ENCODE data around the gene DNAJB14.

DNAJB14 gene

GRCh38 chr4:99915449-99915848, 31.0 kb downstream of the DNAJB14 start:
- H3K4me3 ChIP-seq (ENCODE audit: low read length), result no peak overlapping the region
- TF ChIP-seq ZNF274 (IDR thresholded peaks at IDR 0.05; ENCODE audit: low read depth, low read length), result no peak

DNA sequence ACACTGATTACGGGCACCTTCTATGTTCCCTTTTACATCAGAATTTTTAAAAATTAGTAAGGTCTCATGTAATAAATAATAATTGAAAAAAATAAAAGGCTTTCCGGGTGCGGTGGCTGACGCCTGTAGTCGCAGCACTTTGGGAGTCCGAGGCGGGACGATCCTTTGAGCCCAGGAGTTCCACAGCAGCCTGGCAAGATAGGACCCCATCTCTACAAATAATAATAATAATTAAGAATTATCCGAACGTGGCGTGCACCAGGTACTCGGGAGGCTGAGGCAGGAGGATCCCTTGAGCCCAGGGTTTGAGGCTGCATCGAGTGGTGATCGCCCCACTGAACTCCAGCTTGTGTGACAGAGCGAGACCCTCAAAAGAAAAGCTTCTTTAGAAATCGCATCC, 51.4 kb downstream of the DNAJB14 start:
- peak overlapping the region; percentile 61; the same call in 1 of the 2 replicates for H3K4me3 ChIP-seq (ENCODE audit: low read length)
- no peak for TF ChIP-seq ZNF274 (IDR thresholded peaks at IDR 0.05; ENCODE audit: low read depth, low read length)

DNA sequence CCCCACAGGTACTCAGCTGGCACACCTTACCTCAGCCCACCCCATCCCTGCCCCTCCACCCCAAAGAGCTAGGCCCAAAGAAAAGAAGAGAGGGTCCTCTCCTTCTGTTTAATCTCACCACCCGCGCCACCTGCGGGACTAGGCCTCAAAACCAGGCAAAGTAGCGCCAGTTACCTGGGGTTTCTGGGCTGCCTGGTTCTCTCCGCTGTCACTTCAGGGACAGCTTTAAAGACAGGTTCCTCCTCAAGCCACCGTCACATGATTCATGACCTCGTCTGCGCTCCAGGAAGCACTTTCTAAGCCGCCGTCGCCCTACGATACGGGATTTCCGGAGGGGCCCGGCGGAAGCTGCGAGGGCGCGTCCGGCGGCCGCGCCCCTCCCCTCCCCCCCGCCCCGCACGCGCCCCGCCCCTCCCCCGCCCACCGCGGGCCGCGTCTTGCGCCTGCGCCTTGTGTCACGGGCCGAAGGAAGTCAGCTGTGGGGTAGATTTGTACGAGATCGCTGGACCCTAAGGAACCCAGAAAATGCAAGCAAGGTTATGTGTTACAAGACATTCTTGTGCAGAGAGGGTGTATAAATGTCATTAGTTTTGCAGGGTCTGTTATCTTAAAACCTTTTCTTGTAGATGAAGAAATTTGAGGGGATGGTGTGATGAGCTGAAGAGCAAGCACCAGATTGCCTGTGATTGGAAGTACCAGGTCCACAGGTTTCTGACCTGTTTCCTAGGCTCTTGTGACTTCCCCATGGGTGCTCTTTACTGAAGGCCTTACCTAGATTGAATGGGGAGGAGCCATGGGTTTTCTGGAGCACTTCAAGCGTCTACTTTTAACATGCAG, 52.0 kb downstream of the DNAJB14 start, which contains the start of gene LAMTOR3:
Gene LAMTOR3, minus strand, starts transcription at position 267 of the 837 bp plus-strand sequence. CDS start 464 bp downstream, outside the sequence.
- no peak for TF ChIP-seq ZNF274 (IDR thresholded peaks at IDR 0.05; ENCODE audit: low read depth, low read length)
- peak within 1 kb of the TSS; percentile 88 for H3K4me3 ChIP-seq (ENCODE audit: low read length)

- H3K4me3 ChIP-seq (ENCODE audit: low read length), result peak overlapping the region; percentile 88
- no peak for TF ChIP-seq ZNF274 (IDR thresholded peaks at IDR 0.05; ENCODE audit: low read depth, low read length)
Observed at GRCh38 chr4:99893839-99894160, 52.6 kb downstream of the DNAJB14 start.

- TF ChIP-seq ZNF274 (IDR thresholded peaks at IDR 0.05; ENCODE audit: low read depth, low read length), result no peak
- H3K4me3 ChIP-seq (ENCODE audit: low read length), result peak overlapping the region; percentile 88
Observed at GRCh38 chr4:99893029-99893428, 53.4 kb downstream of the DNAJB14 start.

DNA sequence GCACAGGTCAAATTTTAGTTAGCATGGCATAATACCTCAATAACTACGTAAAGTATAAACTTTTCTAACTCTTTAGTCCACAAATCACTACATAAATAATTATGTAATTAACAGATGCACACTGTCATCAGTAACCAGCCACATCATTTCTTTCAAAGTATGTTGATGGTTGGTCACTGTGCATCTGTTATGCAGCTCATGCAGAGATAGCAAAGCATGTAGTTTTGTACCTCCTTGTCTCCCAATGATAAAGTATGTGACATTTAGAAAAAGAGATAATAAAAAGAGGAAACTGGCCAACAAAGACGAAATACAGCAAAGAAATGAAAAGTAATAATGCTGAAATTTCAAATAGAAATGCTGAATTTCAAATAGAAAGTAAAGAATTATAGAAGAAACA, 55.1 kb downstream of the DNAJB14 start:
- H3K4me3 ChIP-seq (ENCODE audit: low read length), result no peak overlapping the region
- no peak for TF ChIP-seq ZNF274 (IDR thresholded peaks at IDR 0.05; ENCODE audit: low read depth, low read length)

- H3K4me3 ChIP-seq (ENCODE audit: low read length), result no peak overlapping the region
- no peak for TF ChIP-seq ZNF274 (IDR thresholded peaks at IDR 0.05; ENCODE audit: low read depth, low read length)
Observed at GRCh38 chr4:99887837-99888236, 58.6 kb downstream of the DNAJB14 start.

- TF ChIP-seq ZNF274 (IDR thresholded peaks at IDR 0.05; ENCODE audit: low read depth, low read length), result no peak
- H3K4me3 ChIP-seq (ENCODE audit: low read length), result no peak overlapping the region
Observed at GRCh38 chr4:99886146-99886545, 60.3 kb downstream of the DNAJB14 start.

DNA sequence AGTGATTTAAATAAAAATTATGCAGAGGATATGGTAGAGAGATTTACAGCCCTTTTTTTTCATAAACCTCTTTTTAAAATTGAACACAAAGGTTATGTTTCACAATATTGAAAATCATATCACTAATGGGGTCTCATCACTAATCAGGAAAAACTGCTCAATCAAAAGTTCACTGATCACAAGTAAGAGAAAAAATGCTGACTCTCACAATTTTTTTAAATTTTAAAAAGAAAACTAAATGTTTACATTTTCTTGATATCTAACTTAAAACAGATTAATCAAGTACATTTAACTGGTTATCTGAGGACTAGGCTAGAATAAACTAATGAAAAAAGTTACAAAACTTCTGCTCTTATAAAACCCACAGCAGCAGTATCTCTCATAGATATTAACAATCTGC, 60.7 kb downstream of the DNAJB14 start:
- no peak overlapping the region for H3K4me3 ChIP-seq (ENCODE audit: low read length)
- no peak for TF ChIP-seq ZNF274 (IDR thresholded peaks at IDR 0.05; ENCODE audit: low read depth, low read length)

- TF ChIP-seq ZNF274 (IDR thresholded peaks at IDR 0.05; ENCODE audit: low read depth, low read length), result no peak
- no peak overlapping the region for H3K4me3 ChIP-seq (ENCODE audit: low read length)
Observed at GRCh38 chr4:99885063-99885664, 61.3 kb downstream of the DNAJB14 start.

- TF ChIP-seq ZNF274 (IDR thresholded peaks at IDR 0.05; ENCODE audit: low read depth, low read length), result no peak
- no peak overlapping the region for H3K4me3 ChIP-seq (ENCODE audit: low read length)
Observed at GRCh38 chr4:99879458-99879857, 67.0 kb downstream of the DNAJB14 start.

DNA sequence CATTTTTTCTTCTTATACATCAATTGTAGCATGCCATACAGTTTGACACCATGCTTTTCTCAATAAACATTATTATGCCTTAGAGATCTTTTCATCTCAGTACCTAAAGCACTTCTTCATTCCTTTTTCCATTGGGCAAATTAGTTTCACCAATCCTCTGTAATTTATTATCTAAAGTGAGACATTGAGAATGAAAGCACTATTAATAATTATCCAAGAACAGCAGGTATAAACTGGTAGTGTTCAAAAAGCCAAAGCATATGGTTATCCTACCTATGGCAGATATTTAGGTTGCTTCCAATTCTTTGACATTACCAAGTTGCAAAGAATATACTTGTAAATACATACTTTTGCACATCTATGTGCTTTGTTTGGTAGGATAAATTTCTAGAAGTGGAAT, 67.8 kb downstream of the DNAJB14 start:
- no peak for TF ChIP-seq ZNF274 (IDR thresholded peaks at IDR 0.05; ENCODE audit: low read depth, low read length)
- no peak overlapping the region for H3K4me3 ChIP-seq (ENCODE audit: low read length)

DNA sequence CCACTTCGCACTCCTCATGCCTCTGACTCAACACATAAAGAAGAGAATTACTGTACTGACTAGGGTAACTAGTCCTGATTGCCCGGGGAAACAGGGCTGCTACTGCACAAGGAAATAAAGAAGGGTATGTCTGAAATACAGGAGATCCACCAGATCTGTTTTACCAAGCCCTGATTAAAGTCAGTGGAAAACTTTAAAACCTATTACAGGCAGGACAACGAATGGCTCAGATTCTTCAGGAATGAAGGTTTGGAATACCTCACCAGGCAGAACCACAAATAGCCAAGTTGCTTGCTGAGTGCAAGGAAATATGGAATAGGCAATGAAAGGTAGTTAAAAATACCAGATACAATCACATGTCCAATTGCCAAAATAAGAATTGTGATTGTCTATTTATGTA, 69.5 kb downstream of the DNAJB14 start:
- TF ChIP-seq ZNF274 (IDR thresholded peaks at IDR 0.05; ENCODE audit: low read depth, low read length), result no peak
- H3K4me3 ChIP-seq (ENCODE audit: low read length), result no peak overlapping the region

GRCh38 chr4:99875071-99875470, 71.3 kb downstream of the DNAJB14 start:
- TF ChIP-seq ZNF274 (IDR thresholded peaks at IDR 0.05; ENCODE audit: low read depth, low read length), result no peak
- no peak overlapping the region for H3K4me3 ChIP-seq (ENCODE audit: low read length)

GRCh38 chr4:99872570-99872969, 73.8 kb downstream of the DNAJB14 start:
- no peak for TF ChIP-seq ZNF274 (IDR thresholded peaks at IDR 0.05; ENCODE audit: low read depth, low read length)
- no peak overlapping the region for H3K4me3 ChIP-seq (ENCODE audit: low read length)

All from GM08714 (cell line).